Activated CD8-positive, alpha-beta memory T cell treated with anti-CD3 and anti-CD28 coated beads, Interleukin-2, amount 50 U/mL, for 1 hour (primary cell): ENCODE results near the gene CFP.
"Not testable (repeated sequence)": the region's sequence is repeated elsewhere in the genome, so short reads cannot be mapped to it uniquely, and the experiment has no call there.

Source experiments
- DNase-seq: peaks from one replicate; pipeline ENCODE4 v3.0.0-alpha.2; 2020; ENCODE audit errors: extremely low read depth

CFP gene

GRCh38 chrX:47629419-47630200 is at the start of gene CFP:
Gene CFP (minus strand): TSS chrX:47629930. CDS start chrX:47629844, 86 bp downstream.
- no peak for DNase-seq

GRCh38 chrX:47675959-47676859 is 46.5 kb upstream of the CFP start:
- not testable (repeated sequence) for DNase-seq

GRCh38 chrX:47674776-47675175 is 45.0 kb upstream of the CFP start:
- DNase-seq = no peak

GRCh38 chrX:47665797-47666196 is 36.1 kb upstream of the CFP start:
- not testable (repeated sequence) for DNase-seq

GRCh38 chrX:47664737-47665136 is 35.0 kb upstream of the CFP start:
- no peak for DNase-seq

- DNase-seq = no peak
Measured at GRCh38 chrX:47662144-47662657, 32.5 kb upstream of the CFP start.

- no peak for DNase-seq
Measured at GRCh38 chrX:47661539-47661938, 31.8 kb upstream of the CFP start.

GRCh38 chrX:47659421-47659726 is 29.6 kb upstream of the CFP start:
- no peak for DNase-seq

- DNase-seq = peak; percentile 88
Measured at GRCh38 chrX:47658684-47659420, 29.1 kb upstream of the CFP start, which contains the start of gene UXT. Gene UXT (minus strand): TSS chrX:47659180. CDS start chrX:47658927, 253 bp downstream.

- no peak for DNase-seq
Measured at GRCh38 chrX:47658301-47658683, 28.6 kb upstream of the CFP start.

- no peak for DNase-seq
Measured at GRCh38 chrX:47651043-47651905, 21.5 kb upstream of the CFP start.

GRCh38 chrX:47650164-47651042 is 20.7 kb upstream of the CFP start, which contains the start of gene ELK1:
Gene ELK1 (minus strand): TSS chrX:47650563. CDS start chrX:47641441, 9,122 bp downstream.
- DNase-seq = peak; percentile 71

GRCh38 chrX:47649781-47650163 is 20.0 kb upstream of the CFP start:
- DNase-seq = no peak

GRCh38 chrX:47649271-47649670 is 19.5 kb upstream of the CFP start:
- DNase-seq = no peak

GRCh38 chrX:47648376-47648775 is 18.6 kb upstream of the CFP start:
- DNase-seq = no peak

GRCh38 chrX:47646636-47647035 is 16.9 kb upstream of the CFP start:
- no peak for DNase-seq

GRCh38 chrX:47645530-47645929 is 15.8 kb upstream of the CFP start:
- no peak for DNase-seq

GRCh38 chrX:47644557-47645091 is 14.9 kb upstream of the CFP start:
- no peak for DNase-seq

- no peak for DNase-seq
Measured at GRCh38 chrX:47643926-47644325, 14.2 kb upstream of the CFP start.

GRCh38 chrX:47638816-47639215 is 9.1 kb upstream of the CFP start:
- no peak for DNase-seq
